SK-N-SH (cell line): ENCODE results near the gene B4GALT6. TPM values are rescaled to one million over a fixed set of nuclear protein-coding genes. Genes with fewer than 3 reads are reported as not detected.

Experiments
- CTCF ChIA-PET: fragments of 300-600, 350-600 bp; formaldehyde crosslinking; extraction: SDS; loops from one replicate; lab custom pipeline; 2021; lab: Yijun Ruan, JAX
- POLR2A ChIA-PET: fragments of 350-600 bp; sonication (Branson Sonifier 250); formaldehyde crosslinking; extraction: SDS; loops from one replicate; lab custom pipeline; 2020; ENCODE audit warnings: antibody characterized with exemption, inconsistent platforms; lab: Yijun Ruan, JAX
- DNase-seq: peaks from one replicate; pipeline ENCODE4 v3.0.0; 2012
- H2AFZ ChIP-seq: fragments of 200-600 bp; sonication (generic); 2 replicates; pipeline ENCODE4 v1.8.1; 2016; ENCODE audit warnings: antibody characterized with exemption, mild to moderate bottlenecking, low read depth
- H3F3A ChIP-seq: fragments of 200-600 bp; sonication (generic); replicated peaks from 2 replicates; pipeline ENCODE3; 2016; ENCODE audit warnings: antibody characterized with exemption, mild to moderate bottlenecking; ENCODE audit not compliant: insufficient read depth
- H3K27ac ChIP-seq, 2 experiments: fragments of 200-500 bp in 1 of 2; fragments of 200-600 bp in 1 of 2; sonication (Bioruptor generic) in 1 of 2; sonication (generic), shearing (Covaris generic) in 1 of 2; 2 replicates each; pipeline versions ENCODE4 v1.5.1 to v1.6.1; 2014 to 2016; ENCODE audit warnings: low read depth in 2 of 2, inconsistent platforms in 1 of 2, low read length in 1 of 2, mild to moderate bottlenecking in 1 of 2, mixed read lengths in 1 of 2
- H3K27me3 ChIP-seq: fragments of 200-600 bp; sonication (generic), shearing (Covaris generic); 2 replicates; pipeline ENCODE4 v1.6.1; 2016; ENCODE audit warnings: mixed run types; ENCODE audit not compliant: insufficient read depth
- H3K36me3 ChIP-seq, 2 experiments: fragments of 200-500 bp in 1 of 2; fragments of 200-600 bp in 1 of 2; sonication (Bioruptor generic) in 1 of 2; sonication (generic) in 1 of 2; replicated peaks in 1 of 2; 2 replicates each; pipeline versions ENCODE3 to v1.5.1; 2014 to 2016; ENCODE audit warnings: low read length in 1 of 2, mild to moderate bottlenecking in 1 of 2; ENCODE audit not compliant: insufficient read depth in 2 of 2, control insufficient read depth in 1 of 2
- H3K4me1 ChIP-seq, 2 experiments: fragments of 200-500 bp in 1 of 2; fragments of 200-600 bp in 1 of 2; sonication (Bioruptor generic) in 1 of 2; sonication (generic), shearing (Covaris generic) in 1 of 2; 2 replicates each; pipeline versions ENCODE4 v1.5.1 to v1.6.1; 2014 to 2016; ENCODE audit warnings: low read depth in 1 of 2, low read length in 1 of 2, mixed run types in 1 of 2; ENCODE audit not compliant: insufficient read depth in 2 of 2, control insufficient read depth in 1 of 2
- H3K4me2 ChIP-seq: fragments of 200-600 bp; sonication (generic), shearing (Covaris generic); 2 replicates; pipeline ENCODE4 v1.6.1; 2017; ENCODE audit warnings: mixed run types
- H3K4me3 ChIP-seq, 2 experiments: fragments of 200-500 bp in 1 of 2; fragments of 200-600 bp in 1 of 2; sonication (Bioruptor generic) in 1 of 2; sonication (generic), shearing (Covaris generic) in 1 of 2; 2 replicates each; pipeline versions ENCODE4 v1.5.1 to v1.8.1; 2014 to 2016; ENCODE audit warnings: low read depth in 2 of 2, inconsistent platforms in 1 of 2, low read length in 1 of 2, mild to moderate bottlenecking in 1 of 2, mixed read lengths in 1 of 2, moderate library complexity in 1 of 2
- H3K79me2 ChIP-seq: fragments of 200-600 bp; sonication (generic); 2 replicates; pipeline ENCODE4 v1.8.1; 2017; ENCODE audit warnings: mild to moderate bottlenecking; ENCODE audit not compliant: insufficient read depth
- H3K9ac ChIP-seq: fragments of 200-600 bp; sonication (generic); 2 replicates; pipeline ENCODE4 v1.6.1; 2017; ENCODE audit warnings: mixed run types
- H3K9me2 ChIP-seq: fragments of 200-600 bp; sonication (generic); 2 replicates; pipeline ENCODE4 v1.6.1; 2017; ENCODE audit warnings: mixed run types
- H3K9me3 ChIP-seq: fragments of 200-600 bp; sonication (generic); 2 replicates; pipeline ENCODE4 v1.6.1; 2017; ENCODE audit warnings: mixed run types, mild to moderate bottlenecking, moderate library complexity
- H4K20me1 ChIP-seq: fragments of 200-600 bp; sonication (generic); 2 replicates; pipeline ENCODE4 v1.6.1; 2017; ENCODE audit warnings: mild to moderate bottlenecking, mixed run types; ENCODE audit not compliant: insufficient read depth
- CHD2 ChIP-seq: fragments of 150-350 bp; IDR thresholded peaks from 2 replicates; pipeline ENCODE4 v1.6.1; 2018; ENCODE audit warnings: low read length; ENCODE audit not compliant: partially characterized antibody
- ELF1 ChIP-seq: IDR thresholded peaks from 2 replicates; pipeline ENCODE4 v1.4.0; 2012
- EP300 ChIP-seq, 2 experiments: IDR thresholded peaks; 2 replicates each; pipeline versions ENCODE4 v1.4.0 to v1.6.1; 2012; ENCODE audit warnings: borderline replicate concordance in 1 of 2, low read depth in 1 of 2, low read length in 1 of 2
- EZH2phosphoT487 ChIP-seq: fragments of 200-600 bp; sonication (generic); IDR thresholded peaks from 2 replicates; pipeline ENCODE4 v1.6.1; 2017; ENCODE audit warnings: low read depth, mixed run types, mild to moderate bottlenecking, antibody characterized with exemption, moderate library complexity, borderline replicate concordance
- FOSL2 ChIP-seq: IDR thresholded peaks from 2 replicates; pipeline ENCODE4 v1.4.0; 2012; ENCODE audit warnings: low read depth, mild to moderate bottlenecking, moderate library complexity, borderline replicate concordance
- FOXJ3 ChIP-seq: sonication (generic); formaldehyde crosslinking; IDR thresholded peaks from 2 replicates; pipeline ENCODE4 v1.5.1; 2020; ENCODE audit warnings: mild to moderate bottlenecking, missing genetic modification reagents
- GATA2 ChIP-seq: sonication (generic); formaldehyde crosslinking; IDR thresholded peaks from 2 replicates; pipeline ENCODE4 v1.5.0; 2020; ENCODE audit warnings: mild to moderate bottlenecking, missing genetic modification reagents
- JUND ChIP-seq: IDR thresholded peaks from 2 replicates; pipeline ENCODE4 v1.4.0; 2012
- MEF2A ChIP-seq: IDR thresholded peaks from 2 replicates; pipeline ENCODE4 v1.4.0; 2012; ENCODE audit warnings: low read depth, borderline replicate concordance
- MXI1 ChIP-seq: IDR thresholded peaks from 2 replicates; pipeline ENCODE4 v1.6.1; 2012; ENCODE audit warnings: mild to moderate bottlenecking, low read depth, low read length, improper control_type of control experiment
- NFIC ChIP-seq: IDR thresholded peaks from 2 replicates; pipeline ENCODE4 v1.4.0; 2012; ENCODE audit warnings: borderline replicate concordance
- RAD21 ChIP-seq: IDR thresholded peaks from 2 replicates; pipeline ENCODE4 v1.6.1; 2012; ENCODE audit warnings: mild to moderate bottlenecking, low read length
- RFX5 ChIP-seq: IDR thresholded peaks from 2 replicates; pipeline ENCODE4 v1.6.1; 2012; ENCODE audit warnings: mild to moderate bottlenecking, improper control_type of control experiment, low read length
- RXRA ChIP-seq: IDR thresholded peaks from 2 replicates; pipeline ENCODE4 v1.4.0; 2012; ENCODE audit warnings: low read depth, mild to moderate bottlenecking, borderline replicate concordance
- SIN3A ChIP-seq: IDR thresholded peaks from 2 replicates; pipeline ENCODE4 v1.6.1; 2012; ENCODE audit warnings: low read depth, mild to moderate bottlenecking, low read length, moderate library complexity, borderline replicate concordance
- SMC3 ChIP-seq: IDR thresholded peaks from 2 replicates; pipeline ENCODE4 v1.6.1; 2012; ENCODE audit warnings: low read depth, low read length, improper control_type of control experiment
- TCF12 ChIP-seq: IDR thresholded peaks from 2 replicates; pipeline ENCODE4 v1.4.0; 2012
- TEAD4 ChIP-seq: IDR thresholded peaks from 2 replicates; pipeline ENCODE4 v1.4.0; 2012; ENCODE audit warnings: mild to moderate bottlenecking, borderline replicate concordance; ENCODE audit not compliant: insufficient read depth
- YY1 ChIP-seq: IDR thresholded peaks from 2 replicates; pipeline ENCODE4 v1.4.0; 2012; ENCODE audit warnings: low read depth, mild to moderate bottlenecking
- WGBS: methylation state at CpG from one replicate; pipeline ENCODE4 v1.1.6; 2017; ENCODE audit warnings: low lambda C conversion rate; 5-methylcytosine and 5-hydroxymethylcytosine counted together
- polyA plus RNA-seq, 3 experiments: library from polyadenylated mRNA; depleted of rRNA; stranded (reverse); fragments of >200 nt; gene quantifications; 2 replicates each; pipeline ENCODE4 v1.2.3, GENCODE V29; 2012
- TF ChIP-seq, protein P1 (sequence below): IDR thresholded peaks from 2 replicates; pipeline ENCODE4 v1.4.0; 2012; ENCODE audit warnings: low read depth, borderline replicate concordance
- TF ChIP-seq, protein P2 (sequence below): IDR thresholded peaks from 2 replicates; pipeline ENCODE4 v1.4.0; 2012; ENCODE audit warnings: low read depth
- TF ChIP-seq, protein P3 (sequence below): fragments of 150-350 bp; IDR thresholded peaks from 2 replicates; pipeline ENCODE4 v1.6.1; 2017; ENCODE audit warnings: antibody characterized with exemption, low read length, low read depth, borderline replicate concordance
- TF ChIP-seq, protein P4 (sequence below): IDR thresholded peaks from 2 replicates; pipeline ENCODE4 v1.6.1; 2012; ENCODE audit warnings: mild to moderate bottlenecking, low read depth, low read length, moderate library complexity

Gene B4GALT6
- polyA plus RNA-seq, 1 of the 3 experiments (the other 2 are of a cell fraction), result 3.1 TPM

DNA sequence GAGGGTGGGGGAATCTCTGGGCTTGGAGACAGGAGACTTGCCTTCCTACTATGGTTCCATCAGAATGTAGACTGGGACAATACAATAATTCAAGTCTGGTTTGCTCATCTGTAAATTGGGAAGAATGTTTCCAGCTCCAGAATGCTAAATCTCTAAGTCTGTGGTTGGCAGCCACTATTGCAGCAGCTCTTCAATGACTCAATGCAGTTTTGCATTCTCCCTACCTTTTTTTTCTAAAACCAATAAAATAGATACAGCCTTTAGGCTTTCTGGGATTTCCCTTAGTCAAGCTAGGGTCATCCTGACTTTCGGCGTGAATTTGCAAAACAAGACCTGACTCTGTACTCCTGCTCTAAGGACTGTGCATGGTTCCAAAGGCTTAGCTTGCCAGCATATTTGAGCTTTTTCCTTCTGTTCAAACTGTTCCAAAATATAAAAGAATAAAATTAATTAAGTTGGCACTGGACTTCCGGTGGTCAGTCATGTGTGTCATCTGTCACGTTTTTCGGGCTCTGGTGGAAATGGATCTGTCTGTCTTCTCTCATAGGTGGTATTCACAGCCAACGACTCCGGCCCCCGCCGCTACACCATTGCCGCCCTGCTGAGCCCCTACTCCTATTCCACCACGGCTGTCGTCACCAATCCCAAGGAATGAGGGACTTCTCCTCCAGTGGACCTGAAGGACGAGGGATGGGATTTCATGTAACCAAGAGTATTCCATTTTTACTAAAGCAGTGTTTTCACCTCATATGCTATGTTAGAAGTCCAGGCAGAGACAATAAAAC lies 86.2 kb downstream of the B4GALT6 start (continued):
- no peak for TF ChIP-seq GATA2
- TF ChIP-seq EP300 (IDR thresholded peaks at IDR 0.05; ENCODE audit: borderline replicate concordance in 1 of 2, low read depth in 1 of 2, low read length in 1 of 2), result no peak
- TF ChIP-seq, all 33 proteins: peak for 0

DNA sequence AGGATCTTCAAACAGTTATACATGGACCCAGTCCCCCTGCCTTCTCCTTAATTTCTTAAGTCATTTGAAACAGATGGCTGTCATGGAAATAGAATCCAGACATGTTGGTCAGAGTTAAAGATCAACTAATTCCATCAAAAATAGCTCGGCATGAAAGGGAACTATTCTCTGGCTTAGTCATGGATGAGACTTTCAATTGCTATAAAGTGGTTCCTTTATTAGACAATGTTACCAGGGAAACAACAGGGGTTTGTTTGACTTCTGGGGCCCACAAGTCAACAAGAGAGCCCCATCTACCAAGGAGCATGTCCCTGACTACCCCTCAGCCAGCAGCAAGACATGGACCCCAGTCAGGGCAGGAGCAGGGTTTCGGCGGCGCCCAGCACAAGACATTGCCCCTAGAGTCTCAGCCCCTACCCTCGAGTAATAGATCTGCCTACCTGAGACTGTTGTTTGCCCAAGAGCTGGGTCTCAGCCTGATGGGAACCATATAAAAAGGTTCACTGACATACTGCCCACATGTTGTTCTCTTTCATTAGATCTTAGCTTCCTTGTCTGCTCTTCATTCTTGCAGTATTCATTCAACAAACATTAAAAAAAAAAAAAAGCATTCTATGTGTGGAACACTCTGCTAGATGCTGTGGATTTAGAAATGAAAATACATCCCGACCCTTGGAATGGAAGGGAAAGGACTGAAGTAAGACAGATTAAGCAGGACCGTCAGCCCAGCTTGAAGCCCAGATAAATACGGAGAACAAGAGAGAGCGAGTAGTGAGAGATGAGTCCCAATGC lies 88.1 kb downstream of the B4GALT6 start:
- H3K9ac ChIP-seq, result peak overlapping the region; percentile 17; the same call in 1 of the 2 replicates
- WGBS, result 80% methylated on average over 9 of the region's 9 CpGs
- TF ChIP-seq EZH2phosphoT487 (no peak), RAD21 (no peak), CHD2 (no peak), TEAD4 (peak; percentile 37; the same call in 1 of the 2 replicates), EP300 (IDR thresholded peaks at IDR 0.05; ENCODE audit: borderline replicate concordance in 1 of 2, low read depth in 1 of 2, low read length in 1 of 2) (peak; percentile 75 to 76), FOXJ3 (CRISPR knock-in tag) (no peak), ELF1 (no peak), RXRA (no peak; the same call in 1 of the 2 replicates), TCF12 (peak; percentile 97), JUND (peak; percentile 46; the same call in 1 of the 2 replicates), SMC3 (no peak), FOSL2 (peak; percentile 57; the same call in 1 of the 2 replicates), YY1 (no peak), SIN3A (no peak), GATA2 (no peak), RFX5 (no peak), MXI1 (no peak), MEF2A (peak; percentile 65), NFIC (no peak; the same call in 1 of the 2 replicates)
- TF ChIP-seq, protein P1, sequence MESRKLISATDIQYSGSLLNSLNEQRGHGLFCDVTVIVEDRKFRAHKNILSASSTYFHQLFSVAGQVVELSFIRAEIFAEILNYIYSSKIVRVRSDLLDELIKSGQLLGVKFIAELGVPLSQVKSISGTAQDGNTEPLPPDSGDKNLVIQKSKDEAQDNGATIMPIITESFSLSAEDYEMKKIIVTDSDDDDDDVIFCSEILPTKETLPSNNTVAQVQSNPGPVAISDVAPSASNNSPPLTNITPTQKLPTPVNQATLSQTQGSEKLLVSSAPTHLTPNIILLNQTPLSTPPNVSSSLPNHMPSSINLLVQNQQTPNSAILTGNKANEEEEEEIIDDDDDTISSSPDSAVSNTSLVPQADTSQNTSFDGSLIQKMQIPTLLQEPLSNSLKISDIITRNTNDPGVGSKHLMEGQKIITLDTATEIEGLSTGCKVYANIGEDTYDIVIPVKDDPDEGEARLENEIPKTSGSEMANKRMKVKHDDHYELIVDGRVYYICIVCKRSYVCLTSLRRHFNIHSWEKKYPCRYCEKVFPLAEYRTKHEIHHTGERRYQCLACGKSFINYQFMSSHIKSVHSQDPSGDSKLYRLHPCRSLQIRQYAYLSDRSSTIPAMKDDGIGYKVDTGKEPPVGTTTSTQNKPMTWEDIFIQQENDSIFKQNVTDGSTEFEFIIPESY, result no peak
- TF ChIP-seq, protein P2, sequence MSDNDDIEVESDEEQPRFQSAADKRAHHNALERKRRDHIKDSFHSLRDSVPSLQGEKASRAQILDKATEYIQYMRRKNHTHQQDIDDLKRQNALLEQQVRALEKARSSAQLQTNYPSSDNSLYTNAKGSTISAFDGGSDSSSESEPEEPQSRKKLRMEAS, result peak; percentile 28; the same call in 1 of the 2 replicates
- TF ChIP-seq, protein P3, sequence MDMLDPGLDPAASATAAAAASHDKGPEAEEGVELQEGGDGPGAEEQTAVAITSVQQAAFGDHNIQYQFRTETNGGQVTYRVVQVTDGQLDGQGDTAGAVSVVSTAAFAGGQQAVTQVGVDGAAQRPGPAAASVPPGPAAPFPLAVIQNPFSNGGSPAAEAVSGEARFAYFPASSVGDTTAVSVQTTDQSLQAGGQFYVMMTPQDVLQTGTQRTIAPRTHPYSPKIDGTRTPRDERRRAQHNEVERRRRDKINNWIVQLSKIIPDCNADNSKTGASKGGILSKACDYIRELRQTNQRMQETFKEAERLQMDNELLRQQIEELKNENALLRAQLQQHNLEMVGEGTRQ, result no peak
- TF ChIP-seq, protein P4, sequence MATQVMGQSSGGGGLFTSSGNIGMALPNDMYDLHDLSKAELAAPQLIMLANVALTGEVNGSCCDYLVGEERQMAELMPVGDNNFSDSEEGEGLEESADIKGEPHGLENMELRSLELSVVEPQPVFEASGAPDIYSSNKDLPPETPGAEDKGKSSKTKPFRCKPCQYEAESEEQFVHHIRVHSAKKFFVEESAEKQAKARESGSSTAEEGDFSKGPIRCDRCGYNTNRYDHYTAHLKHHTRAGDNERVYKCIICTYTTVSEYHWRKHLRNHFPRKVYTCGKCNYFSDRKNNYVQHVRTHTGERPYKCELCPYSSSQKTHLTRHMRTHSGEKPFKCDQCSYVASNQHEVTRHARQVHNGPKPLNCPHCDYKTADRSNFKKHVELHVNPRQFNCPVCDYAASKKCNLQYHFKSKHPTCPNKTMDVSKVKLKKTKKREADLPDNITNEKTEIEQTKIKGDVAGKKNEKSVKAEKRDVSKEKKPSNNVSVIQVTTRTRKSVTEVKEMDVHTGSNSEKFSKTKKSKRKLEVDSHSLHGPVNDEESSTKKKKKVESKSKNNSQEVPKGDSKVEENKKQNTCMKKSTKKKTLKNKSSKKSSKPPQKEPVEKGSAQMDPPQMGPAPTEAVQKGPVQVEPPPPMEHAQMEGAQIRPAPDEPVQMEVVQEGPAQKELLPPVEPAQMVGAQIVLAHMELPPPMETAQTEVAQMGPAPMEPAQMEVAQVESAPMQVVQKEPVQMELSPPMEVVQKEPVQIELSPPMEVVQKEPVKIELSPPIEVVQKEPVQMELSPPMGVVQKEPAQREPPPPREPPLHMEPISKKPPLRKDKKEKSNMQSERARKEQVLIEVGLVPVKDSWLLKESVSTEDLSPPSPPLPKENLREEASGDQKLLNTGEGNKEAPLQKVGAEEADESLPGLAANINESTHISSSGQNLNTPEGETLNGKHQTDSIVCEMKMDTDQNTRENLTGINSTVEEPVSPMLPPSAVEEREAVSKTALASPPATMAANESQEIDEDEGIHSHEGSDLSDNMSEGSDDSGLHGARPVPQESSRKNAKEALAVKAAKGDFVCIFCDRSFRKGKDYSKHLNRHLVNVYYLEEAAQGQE, result no peak

More for the DNA sequence above, 88.1 kb downstream of the B4GALT6 start:
- CTCF ChIA-PET, result interaction anchor here (0.6 to 1.7 kb wide), 4 partner anchors 14 to 381 kb away, joined by 3 to 5 read pairs (median 3); no protein-coding TSS in a partner anchor
- no peaks in the 10 kb centered on the region for H4K20me1 ChIP-seq
- DNase-seq, result peak; percentile 26
- POLR2A ChIA-PET, result no interaction called here
- no peaks in the 10 kb centered on the region for H3K36me3 ChIP-seq
- H3K27ac ChIP-seq, result peak overlapping the region; percentile 16 to 85; a peak in 2 of 4 replicates
- H3K79me2 ChIP-seq, result no peaks in the 10 kb centered on the region
- peak overlapping the region; percentile 3; the same call in 1 of the 2 replicates for H2AFZ ChIP-seq
- peaks cover 4 to 7% of the 10 kb centered on the region in 2 experiments; a peak in 3 of 4 replicates for H3K4me1 ChIP-seq
- no peaks in the 10 kb centered on the region for H3K27me3 ChIP-seq
- no peaks in the 10 kb centered on the region for H3K9me3 ChIP-seq
- H3F3A ChIP-seq, result peaks cover 11% of the 10 kb centered on the region
- H3K4me2 ChIP-seq, result peak overlapping the region; percentile 53
- H3K4me3 ChIP-seq, result no peak overlapping the region
- no peaks in the 10 kb centered on the region for H3K9me2 ChIP-seq
